ENCODE results near the gene PIGZ.
"Not testable (repeated sequence)": the region's sequence is repeated elsewhere in the genome, so short reads cannot be mapped to it uniquely, and the experiment has no call there.

The PIGZ gene

GRCh38 chr3:196949750-196950149, 18.9 kb downstream of the PIGZ start:
- DNase-seq (ENCODE audit: low read depth), result no peak
- H3K4me3 ChIP-seq (ENCODE audit: control insufficient read depth, low read depth, low read length), result no peak overlapping the region
- no peak for TF ChIP-seq CTCF (conservative IDR thresholded peaks at IDR 0.05; ENCODE audit: control insufficient read depth, insufficient read depth, low read depth, low read length)

DNA sequence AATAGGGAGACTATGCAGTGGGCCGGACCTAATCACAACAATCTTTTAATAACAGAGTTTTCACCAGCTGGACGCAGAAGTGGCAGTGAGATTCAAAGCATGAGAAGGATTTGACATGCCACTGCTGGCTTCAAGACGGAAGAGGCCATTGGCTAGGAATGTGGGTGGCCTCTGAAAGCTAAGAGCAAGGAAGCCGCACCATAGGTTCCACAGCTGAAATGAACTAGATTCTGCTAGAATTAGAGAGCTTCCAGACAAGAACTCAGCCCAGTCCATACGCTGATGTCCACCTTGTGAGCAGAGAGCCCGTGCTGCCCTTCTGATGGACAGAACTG, 19.4 kb downstream of the PIGZ start:
- no peak overlapping the region for H3K4me3 ChIP-seq (ENCODE audit: control insufficient read depth, low read depth, low read length)
- no peak for TF ChIP-seq CTCF (conservative IDR thresholded peaks at IDR 0.05; ENCODE audit: control insufficient read depth, insufficient read depth, low read depth, low read length)
- no peak for DNase-seq (ENCODE audit: low read depth)

DNA sequence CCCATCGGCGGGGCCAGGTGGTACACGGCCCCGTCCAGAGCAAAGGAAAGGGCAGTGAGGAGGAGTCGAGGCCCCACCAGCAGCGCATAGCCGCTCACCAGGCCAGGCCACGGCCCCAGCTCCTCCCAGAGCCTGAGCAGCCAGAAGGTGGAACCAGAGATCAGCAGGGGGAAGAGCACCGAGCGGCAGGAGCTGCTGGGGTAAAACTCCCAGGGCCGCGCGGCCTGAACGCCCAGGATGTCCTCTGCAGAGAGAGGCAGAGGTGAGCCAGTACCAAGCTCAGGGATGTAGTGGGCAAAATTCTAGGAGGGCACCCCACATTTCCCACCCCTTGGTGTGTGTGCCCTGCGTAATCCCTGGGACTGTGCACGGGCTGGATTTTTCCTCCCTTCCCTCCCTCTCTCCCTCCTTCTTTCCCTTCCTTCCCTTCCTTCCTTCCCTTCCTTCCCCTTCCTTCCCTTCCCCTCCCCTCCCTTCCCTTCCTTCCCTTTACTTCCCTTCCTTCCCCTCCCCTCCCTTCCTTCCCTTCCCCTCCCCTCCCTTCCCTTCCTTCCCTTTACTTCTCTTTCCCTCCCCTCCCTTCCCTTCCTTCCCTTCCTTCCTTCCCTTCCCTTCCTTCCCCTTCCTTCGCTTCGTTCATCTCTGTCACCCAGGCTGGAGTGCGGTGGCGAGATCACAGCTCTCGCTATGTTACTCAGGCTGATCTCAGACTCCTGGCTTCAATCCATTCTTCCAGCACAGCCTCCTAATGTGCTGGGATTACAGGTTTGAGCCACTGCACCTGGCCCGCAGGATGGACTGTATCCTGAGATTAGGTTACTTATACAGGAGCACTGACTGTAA, 20.0 kb downstream of the PIGZ start:
- peak; percentile 16 for DNase-seq (ENCODE audit: low read depth)
- H3K4me3 ChIP-seq (ENCODE audit: control insufficient read depth, low read depth, low read length), result no peak overlapping the region
- TF ChIP-seq CTCF (conservative IDR thresholded peaks at IDR 0.05; ENCODE audit: control insufficient read depth, insufficient read depth, low read depth, low read length), result peak; percentile 1

GRCh38 chr3:196947860-196948441, 20.7 kb downstream of the PIGZ start:
- H3K4me3 ChIP-seq (ENCODE audit: control insufficient read depth, low read depth, low read length), result no peak overlapping the region
- no peak for DNase-seq (ENCODE audit: low read depth)
- TF ChIP-seq CTCF (conservative IDR thresholded peaks at IDR 0.05; ENCODE audit: control insufficient read depth, insufficient read depth, low read depth, low read length), result no peak

DNA sequence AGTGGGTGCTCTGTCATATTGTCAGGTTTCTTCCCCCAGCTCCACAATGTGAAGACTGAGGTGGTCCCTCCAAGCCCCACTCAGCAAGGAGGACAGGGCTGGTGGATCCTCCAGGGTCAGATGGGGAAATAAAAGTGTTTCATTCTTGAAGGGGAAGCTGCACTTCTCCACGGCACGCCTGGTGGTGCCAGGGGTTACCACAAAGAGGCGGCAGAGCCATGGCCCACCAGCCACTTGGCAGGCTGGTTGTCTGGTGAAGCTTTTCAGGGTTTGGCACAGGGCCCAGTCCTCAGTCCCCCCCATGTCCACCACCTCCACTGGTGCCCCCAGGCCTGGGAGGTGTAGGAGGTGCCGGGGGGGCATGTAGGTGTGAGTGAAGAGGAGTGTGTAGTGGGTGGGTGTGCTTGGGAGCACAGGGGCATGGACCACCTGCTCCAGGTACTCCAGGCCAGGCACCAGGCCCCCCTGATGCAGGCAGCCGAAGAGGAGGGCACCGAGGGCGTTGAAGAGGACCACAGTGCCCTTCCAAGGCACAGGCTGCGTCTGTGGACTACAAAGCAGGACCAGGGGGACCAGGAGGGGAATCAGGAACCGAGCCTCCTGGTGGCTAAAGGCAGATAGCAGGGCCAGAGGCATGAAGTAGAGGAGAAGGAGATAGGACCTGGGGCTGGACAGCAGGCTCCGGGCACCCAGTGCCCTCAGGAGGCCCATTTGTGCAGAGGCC, 21.3 kb downstream of the PIGZ start:
- DNase-seq (ENCODE audit: low read depth), result no peak

DNA sequence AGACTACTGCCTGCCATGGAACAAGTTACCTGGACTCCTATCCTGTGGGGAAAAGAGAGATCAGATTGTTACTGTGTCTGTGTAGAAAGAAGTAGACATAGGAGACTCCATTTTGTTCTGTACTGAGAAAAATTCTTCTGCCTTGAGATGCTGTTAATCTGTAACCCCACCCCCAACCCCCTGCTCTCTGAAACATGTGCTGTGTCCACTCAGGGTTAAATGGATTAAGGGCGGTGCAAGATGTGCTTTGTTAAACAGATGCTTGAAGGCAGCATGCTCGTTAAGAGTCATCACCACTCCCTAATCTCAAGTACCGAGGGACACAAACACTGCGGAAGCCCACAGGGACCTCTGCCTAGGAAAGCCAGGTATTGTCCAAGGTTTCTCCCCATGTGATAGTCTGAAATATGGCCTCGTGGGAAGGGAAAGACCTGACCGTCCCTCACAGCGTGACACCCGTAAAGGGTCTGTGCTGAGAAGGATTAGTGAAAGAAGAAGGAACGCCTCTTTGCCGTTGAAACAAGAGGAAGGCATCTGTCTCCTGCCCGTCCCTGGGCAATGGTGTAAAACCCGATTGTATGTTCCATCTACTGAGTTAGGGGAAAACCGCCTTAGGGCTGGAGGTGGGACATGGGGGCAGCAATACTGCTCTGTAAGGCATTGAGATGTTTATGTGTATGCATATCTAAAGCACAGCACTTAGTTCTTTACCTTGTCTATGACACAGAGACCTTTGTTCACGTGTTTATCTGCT, 24.4 kb downstream of the PIGZ start:
- peak overlapping the region; percentile 99 for H3K4me3 ChIP-seq (ENCODE audit: control insufficient read depth, low read depth, low read length)
- DNase-seq (ENCODE audit: low read depth), result not testable (repeated sequence)

More for the DNA sequence above, 21.3 kb downstream of the PIGZ start:
- no peak for TF ChIP-seq CTCF (conservative IDR thresholded peaks at IDR 0.05; ENCODE audit: control insufficient read depth, insufficient read depth, low read depth, low read length)
- no peak overlapping the region for H3K4me3 ChIP-seq (ENCODE audit: control insufficient read depth, low read depth, low read length)
